Panc1 (cell line): Measurements from ENCODE around the gene HHLA2. TPM values are rescaled to one million over a fixed set of nuclear protein-coding genes. Genes with fewer than 3 reads are reported as not detected.

Experiments
- ATAC-seq: fragments of 200-7000 bp; cut with Tn5 transposase; 2 replicates; pipeline ENCODE4 v1.9.1; 2020; ENCODE audit warnings: mild to moderate bottlenecking, moderate library complexity
- BruUV-seq: library from RNA; stranded (reverse); fragments of 400-500 nt; replicated peaks from 2 replicates; lab custom pipeline; 2021; lab: Mats Ljungman, UMichigan
- CTCF ChIA-PET: fragments of 300-600 bp; sonication (Branson Sonifier 250); formaldehyde crosslinking; loops from one replicate; lab custom pipeline; 2022; ENCODE audit warnings: antibody characterized with exemption; lab: Charles Lee
- POLR2A ChIA-PET: fragments of 300-600 bp; sonication (Branson Sonifier 250); formaldehyde crosslinking; loops from one replicate; lab custom pipeline; 2022; ENCODE audit warnings: antibody characterized with exemption; lab: Charles Lee
- DNase-seq: peaks from one replicate; pipeline ENCODE4 v3.0.0-alpha.2; 2010; ENCODE audit warnings: low read depth, low spot score
- H3K27ac ChIP-seq: 2 replicates; pipeline ENCODE4 v1.5.1; 2011; ENCODE audit warnings: mild to moderate bottlenecking, low read length, inconsistent platforms
- H3K27me3 ChIP-seq: fragments of 200-500 bp; sonication (Bioruptor generic); 2 replicates; pipeline ENCODE4 v1.6.0; 2014; ENCODE audit warnings: low read length, inconsistent platforms; ENCODE audit not compliant: control insufficient read depth, insufficient read depth
- H3K36me3 ChIP-seq: fragments of 200-500 bp; sonication (Bioruptor generic); 2 replicates; pipeline ENCODE4 v1.5.1; 2014; ENCODE audit warnings: inconsistent platforms, mild to moderate bottlenecking, low read length, moderate library complexity; ENCODE audit not compliant: control insufficient read depth, insufficient read depth
- H3K4me1 ChIP-seq: 2 replicates; pipeline ENCODE4 v1.5.1; 2011; ENCODE audit warnings: inconsistent platforms, mild to moderate bottlenecking, low read length, moderate library complexity; ENCODE audit not compliant: control insufficient read depth, insufficient read depth
- H3K4me3 ChIP-seq, 2 experiments: 2 replicates each; pipeline ENCODE4 v1.5.1; 2011 to 2012; ENCODE audit warnings: low read depth in 2 of 2, low read length in 2 of 2, mild to moderate bottlenecking in 2 of 2, inconsistent platforms in 1 of 2, moderate library complexity in 1 of 2
- H3K9me3 ChIP-seq: fragments of 200-500 bp; sonication (Bioruptor generic); 2 replicates; pipeline ENCODE4 v1.5.1; 2014; ENCODE audit warnings: low read depth, mild to moderate bottlenecking, inconsistent platforms, low read length, moderate library complexity; ENCODE audit not compliant: control insufficient read depth, insufficient read depth
- POLR2AphosphoS5 ChIP-seq: IDR thresholded peaks from 2 replicates; pipeline ENCODE4 v1.6.1; 2012; ENCODE audit warnings: mild to moderate bottlenecking, low read depth, low read length, moderate library complexity
- SIN3A ChIP-seq: IDR thresholded peaks from 2 replicates; pipeline ENCODE4 v1.6.1; 2012; ENCODE audit warnings: low read depth, mild to moderate bottlenecking, low read length, moderate library complexity, borderline replicate concordance; ENCODE audit not compliant: insufficient read depth
- TCF7L2 ChIP-seq: IDR thresholded peaks from 2 replicates; pipeline ENCODE4 v1.6.1; 2011; ENCODE audit warnings: mild to moderate bottlenecking, low read depth, low read length, inconsistent platforms
- in situ Hi-C: cut with HindIII; loops from 2 replicates; pipeline ENCODE4 v1.10.0; 2016; ENCODE audit warnings: low sequenced_read_pairs, low pct_unique_long_range_greater_than_20kb
- intact Hi-C: fragments of 100-400 bp; cut with micrococcal nuclease; formaldehyde crosslinking; loops from one replicate; pipeline ENCODE4 v1.10.0; 2022; ENCODE audit not compliant: unreplicated experiment
- total RNA-seq: library from RNA; stranded (reverse); gene quantifications from one replicate; pipeline ENCODE4 v1.2.1, GENCODE V29; 2021; ENCODE audit not compliant: unreplicated experiment
- TF ChIP-seq, protein P1 (sequence below): fragments of 450-650 bp; IDR thresholded peaks from 2 replicates; pipeline ENCODE4 v1.5.1; 2017; ENCODE audit warnings: mild to moderate bottlenecking
- TF ChIP-seq, protein P2 (sequence below), 2 experiments: IDR thresholded peaks; 2 replicates each; pipeline ENCODE4 v1.6.1; 2011 to 2012; ENCODE audit warnings: low read depth in 2 of 2, control low read depth in 1 of 2, low read length in 1 of 2, mild to moderate bottlenecking in 1 of 2, moderate library complexity in 1 of 2; ENCODE audit not compliant: insufficient read depth in 1 of 2

The HHLA2 gene
- total RNA-seq, 1 experiment from 2014 or later: not detected

DNA sequence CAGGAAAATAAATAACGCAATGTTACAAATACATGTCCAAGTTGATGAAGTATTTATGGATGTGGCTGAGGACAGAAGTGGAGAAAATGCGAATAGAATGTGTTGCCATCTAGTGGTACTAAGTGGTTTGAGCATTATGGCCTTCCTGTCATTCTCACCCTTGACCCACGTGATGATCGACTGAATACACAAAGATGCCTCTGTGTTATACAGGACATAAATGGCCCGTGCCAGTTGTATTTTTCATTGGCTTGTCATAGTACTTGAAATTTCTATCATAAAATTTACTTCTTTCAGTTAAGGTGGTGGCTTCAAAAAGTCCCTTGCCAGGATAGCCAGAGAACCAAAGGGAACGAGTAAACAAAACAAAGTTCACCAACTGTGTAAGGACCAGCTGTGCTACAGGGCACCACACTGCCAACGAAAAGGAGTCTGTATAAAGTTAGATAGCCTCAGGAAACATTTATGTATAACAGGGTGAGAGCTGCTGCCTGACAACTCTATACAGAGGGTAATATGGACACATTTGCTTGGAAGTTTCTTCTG, 110.4 kb downstream of the HHLA2 start:
- Histone ChIP-seq H3K27me3 (no peaks in the 10 kb centered on the region), H3K36me3 (no peaks in the 10 kb centered on the region), H3K27ac (peak overlapping the region; percentile 13; the same call in 1 of the 2 replicates), H3K4me3 (no peak overlapping the region), H3K9me3 (peaks cover 4% of the 10 kb centered on the region; the same call in 1 of the 2 replicates), H3K4me1 (peaks cover 6% of the 10 kb centered on the region; the same call in 1 of the 2 replicates)
- DNase-seq (peak; percentile 75), ATAC-seq (peak; percentile 97)
- TF ChIP-seq, protein P1, sequence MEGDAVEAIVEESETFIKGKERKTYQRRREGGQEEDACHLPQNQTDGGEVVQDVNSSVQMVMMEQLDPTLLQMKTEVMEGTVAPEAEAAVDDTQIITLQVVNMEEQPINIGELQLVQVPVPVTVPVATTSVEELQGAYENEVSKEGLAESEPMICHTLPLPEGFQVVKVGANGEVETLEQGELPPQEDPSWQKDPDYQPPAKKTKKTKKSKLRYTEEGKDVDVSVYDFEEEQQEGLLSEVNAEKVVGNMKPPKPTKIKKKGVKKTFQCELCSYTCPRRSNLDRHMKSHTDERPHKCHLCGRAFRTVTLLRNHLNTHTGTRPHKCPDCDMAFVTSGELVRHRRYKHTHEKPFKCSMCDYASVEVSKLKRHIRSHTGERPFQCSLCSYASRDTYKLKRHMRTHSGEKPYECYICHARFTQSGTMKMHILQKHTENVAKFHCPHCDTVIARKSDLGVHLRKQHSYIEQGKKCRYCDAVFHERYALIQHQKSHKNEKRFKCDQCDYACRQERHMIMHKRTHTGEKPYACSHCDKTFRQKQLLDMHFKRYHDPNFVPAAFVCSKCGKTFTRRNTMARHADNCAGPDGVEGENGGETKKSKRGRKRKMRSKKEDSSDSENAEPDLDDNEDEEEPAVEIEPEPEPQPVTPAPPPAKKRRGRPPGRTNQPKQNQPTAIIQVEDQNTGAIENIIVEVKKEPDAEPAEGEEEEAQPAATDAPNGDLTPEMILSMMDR: peak; percentile 87
- no peak for TF ChIP-seq SIN3A
- in situ Hi-C loops (no loop called here), intact Hi-C loops (loop anchor here (2.0 to 5.0 kb wide), 2 partner anchors 184 to 468 kb away; partner anchors contain the start of gene IFT57)
- ChIA-PET CTCF (no interaction called here), POLR2A (no interaction called here)
- no TSS peak for BruUV-seq

DNA sequence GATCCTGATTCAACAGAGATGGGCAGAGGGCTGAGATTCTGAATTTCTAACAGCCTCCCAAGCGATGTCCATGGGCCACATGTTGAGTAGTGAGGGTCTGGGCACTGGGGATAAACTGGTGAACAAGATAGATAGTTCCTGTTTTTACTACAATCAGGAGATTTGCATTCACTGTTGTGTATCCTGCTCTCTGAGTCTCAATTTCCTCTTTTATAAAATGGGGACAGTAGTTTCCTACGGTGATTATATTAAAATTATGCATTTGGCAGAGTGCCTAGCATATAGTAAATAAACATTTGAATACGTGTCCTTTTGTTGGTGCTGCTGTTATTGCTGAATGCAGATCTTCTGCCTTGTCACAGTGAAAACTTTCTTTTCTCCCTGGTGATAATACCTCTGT, 111.5 kb downstream of the HHLA2 start:
- H3K36me3 ChIP-seq: no peaks in the 10 kb centered on the region
- TF ChIP-seq SIN3A: no peak
- TF ChIP-seq, protein P1: no peak
- TF ChIP-seq TCF7L2: no peak
- TF ChIP-seq POLR2AphosphoS5: no peak
- TF ChIP-seq, protein P2, sequence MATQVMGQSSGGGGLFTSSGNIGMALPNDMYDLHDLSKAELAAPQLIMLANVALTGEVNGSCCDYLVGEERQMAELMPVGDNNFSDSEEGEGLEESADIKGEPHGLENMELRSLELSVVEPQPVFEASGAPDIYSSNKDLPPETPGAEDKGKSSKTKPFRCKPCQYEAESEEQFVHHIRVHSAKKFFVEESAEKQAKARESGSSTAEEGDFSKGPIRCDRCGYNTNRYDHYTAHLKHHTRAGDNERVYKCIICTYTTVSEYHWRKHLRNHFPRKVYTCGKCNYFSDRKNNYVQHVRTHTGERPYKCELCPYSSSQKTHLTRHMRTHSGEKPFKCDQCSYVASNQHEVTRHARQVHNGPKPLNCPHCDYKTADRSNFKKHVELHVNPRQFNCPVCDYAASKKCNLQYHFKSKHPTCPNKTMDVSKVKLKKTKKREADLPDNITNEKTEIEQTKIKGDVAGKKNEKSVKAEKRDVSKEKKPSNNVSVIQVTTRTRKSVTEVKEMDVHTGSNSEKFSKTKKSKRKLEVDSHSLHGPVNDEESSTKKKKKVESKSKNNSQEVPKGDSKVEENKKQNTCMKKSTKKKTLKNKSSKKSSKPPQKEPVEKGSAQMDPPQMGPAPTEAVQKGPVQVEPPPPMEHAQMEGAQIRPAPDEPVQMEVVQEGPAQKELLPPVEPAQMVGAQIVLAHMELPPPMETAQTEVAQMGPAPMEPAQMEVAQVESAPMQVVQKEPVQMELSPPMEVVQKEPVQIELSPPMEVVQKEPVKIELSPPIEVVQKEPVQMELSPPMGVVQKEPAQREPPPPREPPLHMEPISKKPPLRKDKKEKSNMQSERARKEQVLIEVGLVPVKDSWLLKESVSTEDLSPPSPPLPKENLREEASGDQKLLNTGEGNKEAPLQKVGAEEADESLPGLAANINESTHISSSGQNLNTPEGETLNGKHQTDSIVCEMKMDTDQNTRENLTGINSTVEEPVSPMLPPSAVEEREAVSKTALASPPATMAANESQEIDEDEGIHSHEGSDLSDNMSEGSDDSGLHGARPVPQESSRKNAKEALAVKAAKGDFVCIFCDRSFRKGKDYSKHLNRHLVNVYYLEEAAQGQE (IDR thresholded peaks at IDR 0.05; ENCODE audit: insufficient read depth in 1 of 2, low read depth in 2 of 2, low read length in 1 of 2): no peak
- no peaks in the 10 kb centered on the region for H3K27me3 ChIP-seq
- POLR2A ChIA-PET: no interaction called here
- intact Hi-C loops: loop anchor here (2.0 to 5.0 kb wide), 2 partner anchors 186 to 469 kb away; partner anchors contain the start of gene IFT57
- no peak overlapping the region for H3K27ac ChIP-seq
- ATAC-seq (no peak), DNase-seq (no peak)
- H3K9me3 ChIP-seq: peaks cover 4% of the 10 kb centered on the region; the same call in 1 of the 2 replicates
- CTCF ChIA-PET: no interaction called here
- no TSS peak for BruUV-seq
- H3K4me1 ChIP-seq: peaks cover 6% of the 10 kb centered on the region; the same call in 1 of the 2 replicates
- H3K4me3 ChIP-seq: no peak overlapping the region
- in situ Hi-C loops: no loop called here
